Astrocyte of the cerebellum (primary cell): ENCODE results near the gene NSMCE1.

Source experiments
- DNase-seq: peaks from one replicate; pipeline ENCODE4 v3.0.0-alpha.2; 2011; ENCODE audit warnings: low read depth
- H3K4me3 ChIP-seq: 2 replicates; pipeline ENCODE4 v1.5.1; 2011; ENCODE audit warnings: mild to moderate bottlenecking, low read depth, low read length, moderate library complexity
- in situ Hi-C: cut with HindIII; loops from 2 replicates; pipeline ENCODE4 v1.10.0; 2017; ENCODE audit warnings: low sequenced_read_pairs
- TF ChIP-seq, protein P1 (sequence below): IDR thresholded peaks from 2 replicates; pipeline ENCODE4 v1.5.1; 2012; ENCODE audit warnings: low read length, low read depth, moderate library complexity, mild to moderate bottlenecking; ENCODE audit errors: missing control alignments

NSMCE1 gene

DNA sequence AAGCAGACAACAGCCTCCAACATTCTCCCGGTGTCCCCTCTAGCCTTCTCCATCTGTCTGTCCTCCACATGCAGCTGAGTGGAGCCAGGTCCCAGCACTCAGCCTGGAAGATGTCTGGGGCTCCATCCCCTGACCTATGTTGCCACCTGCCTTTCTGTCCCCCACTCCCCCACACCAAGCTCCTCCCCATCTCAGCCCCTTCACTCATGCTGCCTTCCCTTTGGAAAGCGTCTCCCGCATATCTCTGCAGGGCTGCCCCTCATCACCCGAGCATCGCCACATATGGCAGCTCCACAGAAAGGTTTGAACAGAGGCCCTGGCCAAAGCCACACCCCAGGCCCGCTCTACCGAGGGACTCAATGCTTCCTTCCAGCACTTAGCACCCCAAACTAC lies 24.2 kb downstream of the NSMCE1 start:
- DNase-seq, result no peak
- no peak overlapping the region for H3K4me3 ChIP-seq
- in situ Hi-C loops, result no loop called here
- TF ChIP-seq, protein P1, sequence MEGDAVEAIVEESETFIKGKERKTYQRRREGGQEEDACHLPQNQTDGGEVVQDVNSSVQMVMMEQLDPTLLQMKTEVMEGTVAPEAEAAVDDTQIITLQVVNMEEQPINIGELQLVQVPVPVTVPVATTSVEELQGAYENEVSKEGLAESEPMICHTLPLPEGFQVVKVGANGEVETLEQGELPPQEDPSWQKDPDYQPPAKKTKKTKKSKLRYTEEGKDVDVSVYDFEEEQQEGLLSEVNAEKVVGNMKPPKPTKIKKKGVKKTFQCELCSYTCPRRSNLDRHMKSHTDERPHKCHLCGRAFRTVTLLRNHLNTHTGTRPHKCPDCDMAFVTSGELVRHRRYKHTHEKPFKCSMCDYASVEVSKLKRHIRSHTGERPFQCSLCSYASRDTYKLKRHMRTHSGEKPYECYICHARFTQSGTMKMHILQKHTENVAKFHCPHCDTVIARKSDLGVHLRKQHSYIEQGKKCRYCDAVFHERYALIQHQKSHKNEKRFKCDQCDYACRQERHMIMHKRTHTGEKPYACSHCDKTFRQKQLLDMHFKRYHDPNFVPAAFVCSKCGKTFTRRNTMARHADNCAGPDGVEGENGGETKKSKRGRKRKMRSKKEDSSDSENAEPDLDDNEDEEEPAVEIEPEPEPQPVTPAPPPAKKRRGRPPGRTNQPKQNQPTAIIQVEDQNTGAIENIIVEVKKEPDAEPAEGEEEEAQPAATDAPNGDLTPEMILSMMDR, result no peak

DNA sequence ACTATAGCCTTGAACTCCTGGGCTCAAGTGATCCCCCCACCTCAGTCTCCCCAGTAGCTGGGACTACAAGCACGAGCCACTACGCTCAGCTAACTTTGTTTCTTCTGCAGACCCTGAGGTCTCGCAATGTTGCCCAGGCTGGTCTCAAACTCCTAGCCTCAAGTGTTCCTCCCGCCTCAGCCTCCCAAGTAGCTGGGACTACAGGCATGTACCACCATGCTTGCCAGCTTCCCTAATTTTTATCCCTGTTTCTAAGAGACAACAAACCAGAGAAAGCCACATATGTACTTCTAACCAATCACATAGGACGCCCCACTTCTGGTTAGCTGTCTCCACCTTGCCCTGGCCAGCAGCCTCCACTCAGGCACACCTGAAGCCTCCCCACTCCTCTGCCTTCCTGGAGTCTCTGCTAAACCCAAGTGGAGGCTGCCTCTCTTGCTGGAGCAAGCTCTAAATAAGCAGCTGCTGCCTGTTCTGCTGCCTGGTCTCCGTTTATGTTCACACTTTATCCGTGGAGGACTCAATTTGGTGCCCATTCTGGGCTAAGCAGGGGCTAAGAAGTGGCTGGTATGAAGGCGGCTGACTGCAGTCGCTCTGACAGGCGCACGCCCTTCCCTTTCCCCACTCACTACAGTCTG lies 24.7 kb downstream of the NSMCE1 start:
- in situ Hi-C loops, result no loop called here
- no peak overlapping the region for H3K4me3 ChIP-seq
- DNase-seq, result no peak
- TF ChIP-seq, protein P1, result no peak

- TF ChIP-seq, protein P1, result no peak
- peak; percentile 96 for DNase-seq
- in situ Hi-C loops, result no loop called here
- peak overlapping the region; percentile 23 for H3K4me3 ChIP-seq
These were observed 25.5 kb downstream of the NSMCE1 start for GRCh38 chr16:27242868-27243590.

DNA sequence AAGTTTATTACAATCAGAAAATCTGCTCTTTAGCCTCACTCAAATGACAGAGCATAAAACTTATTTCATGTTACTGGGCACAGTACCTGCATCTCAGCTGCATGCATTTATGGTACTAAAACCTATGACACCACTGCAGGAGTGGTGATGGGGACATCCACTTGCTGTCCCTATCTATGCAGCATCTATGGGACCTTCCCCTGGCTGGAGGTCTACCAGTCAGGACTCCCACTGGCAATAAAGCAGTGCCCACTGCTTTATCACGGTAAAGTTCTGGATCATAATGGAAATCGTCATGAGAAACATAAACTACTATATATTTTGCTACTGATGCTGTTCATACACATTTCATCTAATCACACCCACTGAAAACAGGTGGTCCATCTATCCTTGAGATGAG lies 26.2 kb downstream of the NSMCE1 start:
- TF ChIP-seq, protein P1, result no peak
- in situ Hi-C loops, result no loop called here
- no peak for DNase-seq
- H3K4me3 ChIP-seq, result peak overlapping the region; percentile 23

- H3K4me3 ChIP-seq, result no peak overlapping the region
- in situ Hi-C loops, result no loop called here
- no peak for DNase-seq
- TF ChIP-seq, protein P1, result no peak
These were observed 26.9 kb downstream of the NSMCE1 start for GRCh38 chr16:27241658-27242057.

DNA sequence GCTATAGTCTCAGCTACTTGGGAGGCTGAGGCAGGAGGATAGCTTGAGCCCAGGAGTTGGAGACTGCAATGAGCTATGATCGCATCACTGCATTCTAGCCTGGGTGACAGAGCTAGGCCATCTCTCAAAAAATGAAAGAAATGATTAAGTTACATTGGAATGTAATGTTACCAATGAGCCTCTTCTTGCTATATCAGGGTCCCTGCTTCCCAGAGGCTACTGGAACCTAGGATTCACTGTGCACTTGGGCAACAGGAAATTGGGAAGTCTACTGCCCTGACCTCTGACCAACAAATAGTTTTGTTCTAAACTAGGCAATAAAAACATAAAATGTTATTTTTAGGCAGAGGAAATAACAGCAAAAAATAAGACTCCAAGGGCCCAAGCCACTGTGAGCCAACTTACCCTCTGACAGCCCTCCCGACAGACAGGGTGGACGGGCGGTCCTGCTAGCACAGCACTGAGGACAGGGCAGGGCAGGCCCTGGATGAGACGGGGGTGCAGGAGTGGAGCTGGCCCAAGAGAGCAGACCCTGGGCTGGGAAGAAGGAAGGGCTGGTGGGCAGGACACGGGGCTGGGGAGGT lies 27.5 kb downstream of the NSMCE1 start:
- no peak for DNase-seq
- no peak overlapping the region for H3K4me3 ChIP-seq

More for the DNA sequence above, 27.5 kb downstream of the NSMCE1 start:
- TF ChIP-seq, protein P1, result no peak
- in situ Hi-C loops, result no loop called here
